ENCODE results near the gene PYGO1.
"Not testable (repeated sequence)": the region's sequence is repeated elsewhere in the genome, so short reads cannot be mapped to it uniquely, and the experiment has no call there.

The PYGO1 gene

GRCh38 chr15:55588070-55588814 lies at the start of gene PYGO1:
Gene PYGO1, minus strand, starts transcription at chr15:55588345. Its CDS starts 462 bp downstream, at chr15:55587883.
- DNase-seq (ENCODE audit: low spot score): peak; percentile 11

- no peak for DNase-seq (ENCODE audit: low spot score)
Measured at GRCh38 chr15:55637086-55637485, 48.9 kb upstream of the PYGO1 start.

- DNase-seq (ENCODE audit: low spot score): no peak
Measured at GRCh38 chr15:55633731-55634130, 45.6 kb upstream of the PYGO1 start.

- no peak for DNase-seq (ENCODE audit: low spot score)
Measured at GRCh38 chr15:55632434-55632833, 44.3 kb upstream of the PYGO1 start.

GRCh38 chr15:55630858-55631257 lies 42.7 kb upstream of the PYGO1 start:
- no peak for DNase-seq (ENCODE audit: low spot score)

GRCh38 chr15:55628369-55628730 lies 40.2 kb upstream of the PYGO1 start:
- DNase-seq (ENCODE audit: low spot score): no peak

- DNase-seq (ENCODE audit: low spot score): no peak
Measured at GRCh38 chr15:55627730-55628368, 39.7 kb upstream of the PYGO1 start.

GRCh38 chr15:55619783-55620182 lies 31.6 kb upstream of the PYGO1 start:
- DNase-seq (ENCODE audit: low spot score): no peak

GRCh38 chr15:55618387-55618786 lies 30.2 kb upstream of the PYGO1 start:
- DNase-seq (ENCODE audit: low spot score): no peak

GRCh38 chr15:55615445-55615844 lies 27.3 kb upstream of the PYGO1 start:
- no peak for DNase-seq (ENCODE audit: low spot score)

GRCh38 chr15:55613727-55614126 lies 25.6 kb upstream of the PYGO1 start:
- DNase-seq (ENCODE audit: low spot score): no peak

- DNase-seq (ENCODE audit: low spot score): no peak
Measured at GRCh38 chr15:55606214-55606613, 18.1 kb upstream of the PYGO1 start.

GRCh38 chr15:55601374-55601773 lies 13.2 kb upstream of the PYGO1 start:
- DNase-seq (ENCODE audit: low spot score): no peak

- DNase-seq (ENCODE audit: low spot score): no peak
Measured at GRCh38 chr15:55599439-55599838, 11.3 kb upstream of the PYGO1 start.

- DNase-seq (ENCODE audit: low spot score): not testable (repeated sequence)
Measured at GRCh38 chr15:55593019-55593418, 4.9 kb upstream of the PYGO1 start.

GRCh38 chr15:55590788-55591187 lies 2.6 kb upstream of the PYGO1 start:
- no peak for DNase-seq (ENCODE audit: low spot score)

GRCh38 chr15:55589287-55589686 lies 1.1 kb upstream of the PYGO1 start:
- DNase-seq (ENCODE audit: low spot score): no peak

GRCh38 chr15:55588815-55589115 lies 620 bp upstream of the PYGO1 start:
- no peak for DNase-seq (ENCODE audit: low spot score)

- no peak for DNase-seq (ENCODE audit: low spot score)
Measured at GRCh38 chr15:55587321-55588069, 650 bp downstream of the PYGO1 start.

GRCh38 chr15:55586808-55587207 lies 1.3 kb downstream of the PYGO1 start:
- no peak for DNase-seq (ENCODE audit: low spot score)

- no peak for DNase-seq (ENCODE audit: low spot score)
Measured at GRCh38 chr15:55576943-55577342, 11.2 kb downstream of the PYGO1 start.

- DNase-seq (ENCODE audit: low spot score): no peak
Measured at GRCh38 chr15:55574096-55574495, 14.0 kb downstream of the PYGO1 start.

GRCh38 chr15:55573224-55573623 lies 14.9 kb downstream of the PYGO1 start:
- no peak for DNase-seq (ENCODE audit: low spot score)

Measured in activated CD4-positive, alpha-beta T cell treated with anti-CD3 and anti-CD28 coated beads, Interleukin-2, Interleukin-4, amounts not matched to agents 100 ng/mL and 50 ng/mL, durations not matched to agents 16 hours and 8 hours (primary cell).